GM12878 (cell line): ENCODE data around the gene MBOAT7. TPM values are rescaled to one million over a fixed set of nuclear protein-coding genes. Genes with fewer than 3 reads are reported as not detected.

Experiments used
- ATF2 ChIP-seq: IDR thresholded peaks from 2 replicates; pipeline ENCODE4 v1.6.1; 2012; ENCODE audit warnings: low read length, inconsistent platforms
- BACH1 ChIP-seq: fragments of 450-650 bp; IDR thresholded peaks from 2 replicates; pipeline ENCODE4 v1.6.1; 2017; ENCODE audit warnings: mild to moderate bottlenecking, borderline replicate concordance
- CHD1 ChIP-seq: IDR thresholded peaks from 2 replicates; pipeline ENCODE4 v1.6.1; 2012; ENCODE audit warnings: low read depth, low read length, improper control_type of control experiment
- CREB1 ChIP-seq: IDR thresholded peaks from 2 replicates; pipeline ENCODE4 v1.6.1; 2012; ENCODE audit warnings: low read depth, mild to moderate bottlenecking, inconsistent platforms
- CTCF ChIP-seq, 3 experiments: IDR thresholded peaks in 2 of 3; conservative IDR thresholded peaks in 1 of 3; 2 replicates each; pipeline ENCODE4 v1.5.1; 2011; ENCODE audit warnings: low read depth in 3 of 3, low read length in 3 of 3, mild to moderate bottlenecking in 3 of 3, control low read depth in 2 of 3, moderate library complexity in 2 of 3, inconsistent platforms in 1 of 3, mixed read lengths in 1 of 3; ENCODE audit not compliant: control insufficient read depth in 2 of 3, insufficient read depth in 1 of 3; ENCODE audit errors: extremely low read depth in 1 of 3
- DPF2 ChIP-seq: fragments of 450-650 bp; IDR thresholded peaks from 2 replicates; pipeline ENCODE4 v1.6.1; 2017; ENCODE audit warnings: mild to moderate bottlenecking
- EGR1 ChIP-seq, 2 experiments: IDR thresholded peaks; 1 replicate in 1 of 2; 2 replicates in 1 of 2; pipeline ENCODE4 v1.6.1; 2011 to 2012; ENCODE audit warnings: low read depth in 2 of 2, low read length in 2 of 2, borderline replicate concordance in 1 of 2, mild to moderate bottlenecking in 1 of 2, moderate library complexity in 1 of 2
- GATAD2B ChIP-seq: fragments of 450-650 bp; conservative IDR thresholded peaks from 2 replicates; pipeline ENCODE4 v1.6.1; 2017; ENCODE audit warnings: low read depth, mild to moderate bottlenecking, moderate library complexity
- MAX ChIP-seq: IDR thresholded peaks from 2 replicates; pipeline ENCODE4 v1.6.1; 2012; ENCODE audit warnings: low read depth, low read length, improper control_type of control experiment
- NFYA ChIP-seq: IDR thresholded peaks from 2 replicates; pipeline ENCODE4 v1.6.1; 2011; ENCODE audit warnings: low read depth, mild to moderate bottlenecking, low read length, improper control_type of control experiment, borderline replicate concordance
- PBX3 ChIP-seq: IDR thresholded peaks from 2 replicates; pipeline ENCODE4 v1.6.1; 2011; ENCODE audit warnings: mild to moderate bottlenecking, low read depth, low read length, moderate library complexity; ENCODE audit not compliant: insufficient replicate concordance
- POLR2AphosphoS5 ChIP-seq: IDR thresholded peaks from 2 replicates; pipeline ENCODE4 v1.6.1; 2011; ENCODE audit warnings: mild to moderate bottlenecking, low read length, inconsistent platforms
- RAD21 ChIP-seq: IDR thresholded peaks from 2 replicates; pipeline ENCODE4 v1.6.1; 2011; ENCODE audit warnings: mild to moderate bottlenecking, low read depth, low read length, moderate library complexity; ENCODE audit not compliant: insufficient read depth
- SIN3A ChIP-seq: IDR thresholded peaks from 2 replicates; pipeline ENCODE4 v1.6.1; 2012; ENCODE audit warnings: low read depth, low read length, improper control_type of control experiment
- SIX5 ChIP-seq: IDR thresholded peaks from 2 replicates; pipeline ENCODE4 v1.6.1; 2011; ENCODE audit warnings: mild to moderate bottlenecking, low read depth, low read length, moderate library complexity; ENCODE audit not compliant: severe bottlenecking
- SMAD1 ChIP-seq: fragments of 450-650 bp; IDR thresholded peaks from 2 replicates; pipeline ENCODE4 v1.6.1; 2018; ENCODE audit warnings: mild to moderate bottlenecking, low read depth; ENCODE audit not compliant: partially characterized antibody
- SREBF1 ChIP-seq: IDR thresholded peaks from 2 replicates; pipeline ENCODE4 v1.6.1; 2012; ENCODE audit warnings: mild to moderate bottlenecking, low read length
- SREBF2 ChIP-seq: IDR thresholded peaks from 2 replicates; pipeline ENCODE4 v1.6.1; 2012; ENCODE audit warnings: mild to moderate bottlenecking, low read length
- SRF ChIP-seq, 2 experiments: IDR thresholded peaks; 2 replicates each; pipeline ENCODE4 v1.6.1; 2011; ENCODE audit warnings: low read depth in 2 of 2, low read length in 2 of 2, mild to moderate bottlenecking in 1 of 2, moderate library complexity in 1 of 2
- USF2 ChIP-seq: IDR thresholded peaks from 2 replicates; pipeline ENCODE4 v1.6.1; 2011; ENCODE audit warnings: low read depth, low read length, improper control_type of control experiment, borderline replicate concordance
- YY1 ChIP-seq: IDR thresholded peaks from 2 replicates; pipeline ENCODE4 v1.6.1; 2011; ENCODE audit warnings: low read depth, mild to moderate bottlenecking, low read length
- ZBTB33 ChIP-seq: fragments of 450-650 bp; IDR thresholded peaks from 2 replicates; pipeline ENCODE4 v1.6.1; 2017; ENCODE audit warnings: mild to moderate bottlenecking
- polyA plus RNA-seq, 11 experiments: library from polyadenylated mRNA; depleted of rRNA in 4 of 11; unstranded in 6 of 11; stranded (reverse) in 5 of 11; fragments of >200 nt; fragmentation: Nextera tagmentation in 4 of 11; fragmentation: Illumina TruSeq in 1 of 11; extraction: Ambion mirVana in 4 of 11; extraction: Trizol in 1 of 11; gene quantifications; 1 replicate in 1 of 11; 2 replicates in 10 of 11; pipeline versions ENCODE4 v1.2.1 to v1.2.3, GENCODE V29; 2011 to 2016; ENCODE audit warnings: inconsistent platforms in 2 of 11, missing spikeins in 2 of 11, low read depth in 1 of 11
- total RNA-seq, 4 experiments: library from RNA; depleted of rRNA in 3 of 4; stranded (reverse); fragments of >200 nt in 3 of 4; fragmentation: Illumina TruSeq in 1 of 4; extraction: Trizol in 1 of 4; gene quantifications; 2 replicates each; pipeline versions ENCODE4 v1.2.1 to v1.2.3, GENCODE V29; 2013 to 2021

Gene MBOAT7
- total and polyA plus RNA-seq, 10 of the 15 experiments (the other 5 are each of a cell fraction or from before 2014, with no cell fraction given) = 0.69 to 44.5 (median 21.7) TPM

GRCh38 chr19:54137699-54138488 is 51.5 kb downstream of the MBOAT7 start, which contains the start of gene CNOT3 (continued):
- TF ChIP-seq POLR2AphosphoS5 (peak; percentile 85), SRF (IDR thresholded peaks at IDR 0.05; ENCODE audit: low read depth in 2 of 2, low read length in 2 of 2) (0 out of 4 replicates have a peak, but pooled peaks of 1 of the 2 experiments have one; percentile 1), SIX5 (no peak), EGR1 (IDR thresholded peaks at IDR 0.05; ENCODE audit: borderline replicate concordance in 1 of 2, low read depth in 2 of 2, low read length in 2 of 2) (peak in 1 of 2 experiments; percentile 36; a peak in 1 of 3 replicates), ZBTB33 (no peak), SREBF1 (no peak), NFYA (no peak), ATF2 (no peak), MAX (no peak), BACH1 (peak; percentile 100), SREBF2 (no peak), SIN3A (peak; percentile 6; the same call in 1 of the 2 replicates), SMAD1 (no peak), YY1 (peak; percentile 97), USF2 (no peak), GATAD2B (peak; percentile 88), PBX3 (no peak), CREB1 (no peak), CTCF (IDR thresholded peaks at IDR 0.05 in 2 of 3, conservative IDR thresholded peaks at IDR 0.05 in 1 of 3; ENCODE audit: control insufficient read depth in 2 of 3, extremely low read depth in 1 of 3, insufficient read depth in 1 of 3, low read depth in 3 of 3, low read length in 3 of 3) (no peak), CHD1 (peak; percentile 83), RAD21 (no peak), DPF2 (no peak; the same call in 1 of the 2 replicates)
